H1 (cell line): ENCODE measurements around the gene EPHA4. TPM values are rescaled to one million over a fixed set of nuclear protein-coding genes. Genes with fewer than 3 reads are reported as not detected.

ENCODE experiments used
- BACH1 ChIP-seq: IDR thresholded peaks from 2 replicates; pipeline ENCODE4 v1.6.1; 2012; ENCODE audit warnings: low read length, improper control_type of control experiment
- PHF8 ChIP-seq: fragments of 200-600 bp; sonication (generic); conservative IDR thresholded peaks from 2 replicates; pipeline ENCODE4 v1.7.1; 2012; ENCODE audit warnings: low read depth, mild to moderate bottlenecking, inconsistent platforms, low read length, moderate library complexity
- TBP ChIP-seq: IDR thresholded peaks from 2 replicates; pipeline ENCODE4 v1.6.1; 2011; ENCODE audit warnings: low read depth, low read length, improper control_type of control experiment
- USF2 ChIP-seq: IDR thresholded peaks from 2 replicates; pipeline ENCODE4 v1.6.1; 2011; ENCODE audit warnings: low read length, improper control_type of control experiment
- YY1 ChIP-seq: IDR thresholded peaks from 2 replicates; pipeline ENCODE4 v1.6.1; 2011; ENCODE audit warnings: low read depth, mild to moderate bottlenecking, low read length
- polyA plus RNA-seq, 7 experiments: library from polyadenylated mRNA; depleted of rRNA in 3 of 7; stranded (reverse) in 5 of 7; unstranded in 2 of 7; fragments of >200 nt in 5 of 7; fragments of 200-250 nt in 2 of 7; gene quantifications; 1 replicate in 5 of 7; 2 replicates in 1 of 7; 4 replicates in 1 of 7; pipeline versions ENCODE4 v1.2.1 to v1.2.3, GENCODE V29; 2011 to 2013; ENCODE audit warnings: missing spikeins in 2 of 7, mixed read lengths in 2 of 7
- total RNA-seq: library from RNA; stranded (reverse); fragmentation: NEBNext Ultra II Directional; extraction: Animal tissue kit (Norgen Biotek cat#: 25700); gene quantifications from 2 replicates; pipeline ENCODE4 v1.2.1, GENCODE V29; 2021
- TF ChIP-seq, protein P1 (sequence below): IDR thresholded peaks from 2 replicates; pipeline ENCODE4 v1.6.1; 2012; ENCODE audit warnings: inconsistent platforms
- TF ChIP-seq, protein P2 (sequence below): IDR thresholded peaks from 2 replicates; pipeline ENCODE4 v1.6.1; 2012; ENCODE audit warnings: inconsistent platforms

The EPHA4 gene
- total and polyA plus RNA-seq, 2 of the 8 experiments (the other 6 are each of a cell fraction or from before 2014, with no cell fraction given): 4.3 to 5.7 TPM

- TF ChIP-seq BACH1 (no peak), PHF8 (no peak), TBP (no peak), YY1 (no peak), USF2 (no peak)
- TF ChIP-seq, protein P1, sequence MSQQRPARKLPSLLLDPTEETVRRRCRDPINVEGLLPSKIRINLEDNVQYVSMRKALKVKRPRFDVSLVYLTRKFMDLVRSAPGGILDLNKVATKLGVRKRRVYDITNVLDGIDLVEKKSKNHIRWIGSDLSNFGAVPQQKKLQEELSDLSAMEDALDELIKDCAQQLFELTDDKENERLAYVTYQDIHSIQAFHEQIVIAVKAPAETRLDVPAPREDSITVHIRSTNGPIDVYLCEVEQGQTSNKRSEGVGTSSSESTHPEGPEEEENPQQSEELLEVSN: no peak
- TF ChIP-seq, protein P2, sequence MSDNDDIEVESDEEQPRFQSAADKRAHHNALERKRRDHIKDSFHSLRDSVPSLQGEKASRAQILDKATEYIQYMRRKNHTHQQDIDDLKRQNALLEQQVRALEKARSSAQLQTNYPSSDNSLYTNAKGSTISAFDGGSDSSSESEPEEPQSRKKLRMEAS: no peak
These were observed 38.6 kb upstream of the EPHA4 start (continued) for GRCh38 chr2:221610675-221611074.
